Measurements from ENCODE around the gene RPUSD2.

RPUSD2 gene, protein sequence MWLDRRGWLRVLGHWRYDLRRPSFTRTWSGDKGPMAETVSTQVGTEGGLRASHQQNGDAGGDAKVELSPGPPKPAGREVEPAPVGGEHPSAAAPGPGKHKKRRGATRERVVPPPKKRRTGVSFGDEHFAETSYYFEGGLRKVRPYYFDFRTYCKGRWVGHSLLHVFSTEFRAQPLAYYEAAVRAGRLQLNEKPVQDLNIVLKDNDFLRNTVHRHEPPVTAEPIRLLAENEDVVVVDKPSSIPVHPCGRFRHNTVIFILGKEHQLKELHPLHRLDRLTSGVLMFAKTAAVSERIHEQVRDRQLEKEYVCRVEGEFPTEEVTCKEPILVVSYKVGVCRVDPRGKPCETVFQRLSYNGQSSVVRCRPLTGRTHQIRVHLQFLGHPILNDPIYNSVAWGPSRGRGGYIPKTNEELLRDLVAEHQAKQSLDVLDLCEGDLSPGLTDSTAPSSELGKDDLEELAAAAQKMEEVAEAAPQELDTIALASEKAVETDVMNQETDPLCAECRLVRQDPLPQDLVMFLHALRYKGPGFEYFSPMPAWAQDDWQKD

DNA sequence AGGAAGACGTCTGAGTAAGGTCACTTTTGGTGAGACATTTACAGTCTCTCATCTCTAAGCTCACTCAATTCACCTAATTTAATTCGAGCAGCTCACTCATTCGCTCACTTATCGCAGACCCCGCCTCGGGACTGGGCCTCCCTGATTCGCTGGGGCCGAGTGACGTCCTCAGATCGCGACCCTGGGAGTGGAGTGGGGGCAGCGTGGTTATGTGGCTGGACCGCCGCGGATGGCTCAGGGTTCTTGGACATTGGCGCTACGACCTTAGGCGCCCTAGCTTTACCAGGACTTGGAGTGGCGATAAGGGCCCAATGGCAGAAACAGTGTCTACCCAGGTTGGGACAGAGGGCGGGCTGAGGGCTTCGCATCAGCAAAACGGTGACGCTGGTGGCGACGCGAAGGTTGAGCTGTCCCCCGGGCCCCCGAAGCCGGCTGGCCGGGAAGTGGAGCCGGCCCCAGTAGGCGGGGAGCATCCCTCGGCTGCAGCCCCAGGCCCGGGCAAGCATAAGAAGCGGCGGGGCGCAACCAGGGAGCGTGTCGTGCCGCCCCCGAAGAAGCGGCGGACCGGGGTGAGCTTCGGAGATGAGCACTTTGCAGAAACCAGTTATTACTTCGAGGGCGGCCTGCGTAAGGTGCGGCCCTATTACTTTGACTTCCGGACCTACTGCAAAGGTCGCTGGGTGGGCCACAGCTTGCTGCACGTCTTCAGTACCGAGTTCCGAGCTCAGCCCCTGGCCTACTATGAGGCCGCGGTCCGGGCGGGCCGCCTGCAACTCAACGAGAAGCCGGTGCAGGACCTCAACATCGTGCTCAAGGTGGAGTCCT, at the start of gene RPUSD2:
TSS of gene RPUSD2 (plus strand) at position 171 of the 825 bp plus-strand sequence. CDS start at position 210, 39 bp downstream.
- peak; percentile 88 for DNase-seq (ENCODE audit: low read depth)

GRCh38 chr15:40523611-40524010, 45.5 kb upstream of the RPUSD2 start:
- DNase-seq (ENCODE audit: low read depth), result no peak

DNA sequence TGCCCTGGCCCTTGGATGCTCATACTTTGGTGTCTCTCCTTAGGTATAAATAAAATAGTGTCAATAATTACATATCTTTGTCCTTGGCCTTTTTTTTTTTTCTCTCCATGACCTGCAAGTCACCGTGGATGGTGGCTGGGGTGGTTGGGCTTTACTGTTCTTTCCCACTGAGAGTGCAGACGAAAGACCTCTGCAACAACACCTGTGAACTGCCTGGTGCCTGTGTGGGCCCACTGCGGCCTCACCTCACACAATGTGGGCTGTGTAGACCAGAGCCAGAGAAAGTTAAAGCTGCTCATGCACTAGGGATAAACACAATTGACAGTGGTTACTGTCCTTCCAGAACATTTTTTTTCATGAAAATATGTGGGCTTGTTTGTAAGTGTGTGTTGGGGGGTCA, 43.2 kb upstream of the RPUSD2 start:
- no peak for DNase-seq (ENCODE audit: low read depth)

- DNase-seq (ENCODE audit: low read depth), result no peak
These were observed 40.3 kb upstream of the RPUSD2 start for GRCh38 chr15:40528801-40529200.

- no peak for DNase-seq (ENCODE audit: low read depth)
These were observed 35.2 kb upstream of the RPUSD2 start for GRCh38 chr15:40533763-40534364.

DNA sequence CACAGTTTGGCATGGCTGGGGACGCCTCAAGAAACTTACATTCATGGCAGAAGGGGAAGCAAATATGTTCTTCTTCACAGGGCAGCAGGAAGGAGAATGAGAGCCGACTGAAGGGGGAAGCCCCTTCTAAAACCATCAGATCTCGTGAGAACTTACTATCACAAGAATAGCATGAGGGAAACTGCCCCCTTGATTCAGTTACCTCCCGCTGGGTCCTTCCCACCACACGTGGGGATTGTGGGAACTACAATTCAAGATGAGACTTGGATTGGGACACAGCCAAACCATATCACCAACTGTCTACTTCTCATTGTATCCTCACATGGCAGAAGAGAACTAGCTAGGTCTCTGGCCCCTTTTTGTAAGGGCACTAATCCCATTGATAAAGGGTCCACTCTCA, 34.7 kb upstream of the RPUSD2 start:
- no peak for DNase-seq (ENCODE audit: low read depth)

- no peak for DNase-seq (ENCODE audit: low read depth)
These were observed 32.6 kb upstream of the RPUSD2 start for GRCh38 chr15:40536501-40536900.

GRCh38 chr15:40538976-40539375, 30.1 kb upstream of the RPUSD2 start:
- DNase-seq (ENCODE audit: low read depth), result no peak

- DNase-seq (ENCODE audit: low read depth), result no peak
These were observed 26.0 kb upstream of the RPUSD2 start for GRCh38 chr15:40543082-40543481.

GRCh38 chr15:40543631-40544294, 25.3 kb upstream of the RPUSD2 start:
- no peak for DNase-seq (ENCODE audit: low read depth)

GRCh38 chr15:40545457-40545856, 23.6 kb upstream of the RPUSD2 start:
- DNase-seq (ENCODE audit: low read depth), result no peak

- DNase-seq (ENCODE audit: low read depth), result no peak
These were observed 20.5 kb upstream of the RPUSD2 start for GRCh38 chr15:40548610-40549009.

- no peak for DNase-seq (ENCODE audit: low read depth)
These were observed 19.2 kb upstream of the RPUSD2 start for GRCh38 chr15:40549894-40550293.

- no peak for DNase-seq (ENCODE audit: low read depth)
These were observed 18.6 kb upstream of the RPUSD2 start for GRCh38 chr15:40550341-40551037.

DNA sequence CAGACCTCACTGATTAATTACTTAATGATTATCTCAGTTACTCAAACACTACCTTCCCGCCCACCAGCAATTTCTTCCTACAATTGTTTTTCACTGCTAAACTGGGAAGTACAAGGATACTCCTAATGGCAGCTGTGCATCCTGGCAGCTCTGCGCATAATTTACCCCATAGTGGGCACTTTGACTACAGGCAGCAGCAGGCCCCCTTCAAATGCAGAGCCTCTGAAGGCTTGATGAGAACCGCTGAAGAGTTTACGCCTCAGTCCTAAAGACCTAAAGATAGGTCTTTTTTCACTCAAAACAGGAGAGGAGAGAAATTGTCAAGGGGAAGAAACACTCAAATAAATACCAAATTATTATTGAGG, 15.0 kb upstream of the RPUSD2 start:
- no peak for DNase-seq (ENCODE audit: low read depth)

- DNase-seq (ENCODE audit: low read depth), result no peak
These were observed 13.2 kb upstream of the RPUSD2 start for GRCh38 chr15:40555876-40556275.

DNA sequence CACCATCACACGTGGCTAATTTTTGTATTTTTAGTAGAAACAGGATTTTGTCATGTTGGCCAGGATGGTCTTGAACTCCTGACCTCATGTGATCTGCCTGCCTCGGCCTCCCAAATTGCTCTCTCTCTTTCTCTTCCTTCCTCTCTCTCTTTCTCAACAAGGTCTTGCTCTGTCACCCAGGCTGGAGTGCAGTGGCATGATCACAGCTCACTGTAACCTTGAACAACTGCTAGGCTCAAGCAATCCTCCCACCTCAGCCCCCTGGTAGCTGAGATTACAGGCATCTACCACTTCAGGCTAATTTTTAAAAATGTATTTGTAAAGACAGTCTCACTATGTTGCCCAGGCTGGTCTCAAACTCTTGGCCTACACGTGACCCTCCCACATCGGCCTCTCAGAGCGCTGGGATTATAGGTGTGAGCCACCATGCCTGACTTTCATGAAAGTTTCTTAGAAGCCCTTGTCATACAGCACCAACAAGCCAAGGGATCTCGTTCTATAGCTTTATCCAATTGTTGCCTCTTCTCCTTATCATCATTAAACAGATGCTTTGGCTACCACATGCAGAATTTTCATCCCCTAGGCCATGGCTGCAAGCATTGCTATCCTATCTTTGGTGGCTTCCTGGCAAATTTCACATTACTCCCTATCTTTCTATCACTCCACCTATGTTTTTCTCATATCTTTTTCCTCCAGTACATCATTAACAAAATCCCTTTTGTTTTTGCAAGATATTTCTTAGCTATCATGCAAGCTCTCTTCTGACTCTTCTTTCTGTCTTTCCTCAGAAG, 10.0 kb upstream of the RPUSD2 start:
- DNase-seq (ENCODE audit: low read depth), result no peak

GRCh38 chr15:40562691-40563090, 6.4 kb upstream of the RPUSD2 start:
- DNase-seq (ENCODE audit: low read depth), result no peak

GRCh38 chr15:40563426-40563825, 5.7 kb upstream of the RPUSD2 start:
- DNase-seq (ENCODE audit: low read depth), result no peak

DNA sequence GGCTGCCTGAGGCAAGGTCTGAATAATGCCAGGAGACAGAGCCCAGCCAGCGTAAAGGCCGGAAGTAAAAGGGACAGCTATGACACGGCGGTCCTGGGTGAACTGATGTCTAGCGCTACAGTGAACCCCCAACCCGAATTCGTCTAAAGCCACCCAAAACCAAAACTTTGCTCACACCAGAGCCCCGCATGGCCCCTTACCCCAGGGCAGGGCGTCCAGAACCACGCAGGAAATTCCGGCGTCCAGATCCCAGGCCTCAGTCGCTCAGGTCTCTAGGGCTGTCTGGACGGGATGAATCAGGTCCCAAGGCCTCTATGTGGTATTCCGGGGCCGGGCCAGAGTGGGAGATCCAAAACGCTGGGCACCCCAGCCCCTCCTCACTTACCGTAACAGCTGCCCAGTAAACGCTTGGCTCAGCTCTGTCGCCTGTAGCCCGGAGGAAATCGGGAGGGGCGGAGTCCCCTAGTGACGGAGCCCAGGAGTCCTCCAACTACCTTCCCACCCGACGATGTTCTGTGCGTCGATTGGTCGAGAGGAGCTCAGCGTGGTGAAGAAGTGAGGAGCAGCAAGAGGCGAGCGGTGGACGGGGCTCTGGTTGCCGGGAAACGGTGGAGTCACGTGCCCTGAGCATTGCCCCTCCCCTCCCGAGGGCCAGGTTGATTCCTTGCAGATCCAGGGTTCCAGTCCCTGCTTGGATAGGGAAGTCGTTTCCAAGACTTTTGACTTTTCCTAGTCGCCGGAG, 4.3 kb upstream of the RPUSD2 start, which contains the start of gene CCDC32:
TSS of gene CCDC32 (minus strand) at position 452 of the 742 bp plus-strand sequence. CDS start 2,027 bp downstream, outside the sequence.
- DNase-seq (ENCODE audit: low read depth), result peak; percentile 93

Data from activated gamma-delta T cell treated with anti-CD3 and anti-CD28 coated beads, Interleukin-2, amount 50 U/mL, for 16 hours (primary cell).